Fibroblast of lung (primary cell): Measurements from ENCODE around the gene SFTPB.

Experiments used
- CTCF ChIP-seq, 2 donors: IDR thresholded peaks in 1 of 2; conservative IDR thresholded peaks in 1 of 2; 1 replicate in 1 of 2; 2 replicates in 1 of 2; pipeline ENCODE4 v1.5.1; 2011 to 2012; ENCODE audit warnings: low read length in 2 of 2, control low read depth in 1 of 2, inconsistent platforms in 1 of 2, low read depth in 1 of 2, mild to moderate bottlenecking in 1 of 2
- EZH2 ChIP-seq: IDR thresholded peaks from 2 replicates; pipeline ENCODE4 v1.5.1; 2012; ENCODE audit warnings: low read length, control low read depth, mild to moderate bottlenecking; ENCODE audit errors: missing control alignments

- TF ChIP-seq CTCF (conservative IDR thresholded peaks at IDR 0.05 in 1 of 2, IDR thresholded peaks at IDR 0.05 in 1 of 2; ENCODE audit: low read depth in 1 of 2, low read length in 2 of 2) (no peak), EZH2 (no peak)
Observed at GRCh38 chr2:85623991-85624390, 44.0 kb downstream of the SFTPB start.
